ENCODE results near the gene TMEM184B. TPM values are rescaled to one million over a fixed set of nuclear protein-coding genes. Genes with fewer than 3 reads are reported as not detected.

Gene TMEM184B
- total and polyA plus RNA-seq, 2 experiments from 2014 or later, result 68.8 to 70.3 TPM

GRCh38 chr22:38286915-38287669 is 14.3 kb upstream of the TMEM184B start:
- no peak overlapping the region for H3K4me3 ChIP-seq
- peaks cover 1% of the 10 kb centered on the region for H3K36me3 ChIP-seq
- no peak overlapping the region for H3K27ac ChIP-seq
- peaks cover 5% of the 10 kb centered on the region for H3K4me1 ChIP-seq (ENCODE audit: low read depth)
- DNase-seq (ENCODE audit: low read depth in 1 of 2, low spot score in 1 of 2), result peak in 1 of 2 donors; percentile 24
- no peaks in the 10 kb centered on the region for H3K27me3 ChIP-seq
- H3K9me3 ChIP-seq (ENCODE audit: low read depth), result no peaks in the 10 kb centered on the region
- TF ChIP-seq CTCF (IDR thresholded peaks at IDR 0.05; ENCODE audit: low read depth, low read length), result no peak

- Histone ChIP-seq H3K4me1 (ENCODE audit: low read depth) (peaks cover 4% of the 10 kb centered on the region), H3K36me3 (no peaks in the 10 kb centered on the region), H3K27me3 (no peaks in the 10 kb centered on the region), H3K9me3 (ENCODE audit: low read depth) (no peaks in the 10 kb centered on the region), H3K4me3 (no peak overlapping the region), H3K27ac (no peak overlapping the region)
- DNase-seq (ENCODE audit: low read depth in 1 of 2, low spot score in 1 of 2), result no peak
- TF ChIP-seq CTCF (IDR thresholded peaks at IDR 0.05; ENCODE audit: low read depth, low read length), result no peak
Measured at GRCh38 chr22:38285018-38285417, 12.2 kb upstream of the TMEM184B start.

GRCh38 chr22:38284042-38284402 is 11.2 kb upstream of the TMEM184B start:
- no peak for TF ChIP-seq CTCF (IDR thresholded peaks at IDR 0.05; ENCODE audit: low read depth, low read length)
- Histone ChIP-seq H3K27me3 (no peaks in the 10 kb centered on the region), H3K36me3 (no peaks in the 10 kb centered on the region), H3K4me1 (ENCODE audit: low read depth) (no peaks in the 10 kb centered on the region), H3K27ac (peak overlapping the region; percentile 76), H3K9me3 (ENCODE audit: low read depth) (no peaks in the 10 kb centered on the region), H3K4me3 (no peak overlapping the region)
- DNase-seq (ENCODE audit: low read depth in 1 of 2, low spot score in 1 of 2), result peak in 1 of 2 donors; percentile 91

- Histone ChIP-seq H3K27ac (no peak overlapping the region), H3K27me3 (no peaks in the 10 kb centered on the region)
Measured at GRCh38 chr22:38282397-38282796, 9.6 kb upstream of the TMEM184B start.

GRCh38 chr22:38276166-38276565 is 3.4 kb upstream of the TMEM184B start:
- no peak for DNase-seq (ENCODE audit: low read depth in 1 of 2, low spot score in 1 of 2)
- H3K27ac ChIP-seq, result no peak overlapping the region
- no peaks in the 10 kb centered on the region for H3K36me3 ChIP-seq
- H3K9me3 ChIP-seq (ENCODE audit: low read depth), result no peaks in the 10 kb centered on the region
- peaks cover 15% of the 10 kb centered on the region for H3K4me1 ChIP-seq (ENCODE audit: low read depth)
- no peaks in the 10 kb centered on the region for H3K27me3 ChIP-seq
- no peak overlapping the region for H3K4me3 ChIP-seq
- TF ChIP-seq CTCF (IDR thresholded peaks at IDR 0.05; ENCODE audit: low read depth, low read length), result no peak

More at GRCh38 chr22:38282397-38282796, 9.6 kb upstream of the TMEM184B start:
- H3K36me3 ChIP-seq, result no peaks in the 10 kb centered on the region
- no peaks in the 10 kb centered on the region for H3K4me1 ChIP-seq (ENCODE audit: low read depth)
- DNase-seq (ENCODE audit: low read depth in 1 of 2, low spot score in 1 of 2), result no peak
- TF ChIP-seq CTCF (IDR thresholded peaks at IDR 0.05; ENCODE audit: low read depth, low read length), result no peak
- H3K9me3 ChIP-seq (ENCODE audit: low read depth), result no peaks in the 10 kb centered on the region
- H3K4me3 ChIP-seq, result no peak overlapping the region

All from cardiac muscle cell (in vitro differentiated cells and primary cell).